HG03521 (cell line): Measurements from ENCODE around the gene PDS5B.

Experiments used
- ATAC-seq: cut with Tn5 transposase; IDR thresholded peaks from one replicate; pipeline ENCODE4 v1.9.1; 2021; ENCODE audit warnings: mild to moderate bottlenecking, moderate library complexity; ENCODE audit not compliant: unreplicated experiment

Gene PDS5B

GRCh38 chr13:32587811-32588170, 1.5 kb downstream of the PDS5B start:
- ATAC-seq = no peak

- no peak for ATAC-seq
Measured at GRCh38 chr13:32588736-32589135, 2.5 kb downstream of the PDS5B start.

- no peak for ATAC-seq
Measured at GRCh38 chr13:32589471-32589870, 3.2 kb downstream of the PDS5B start.

- ATAC-seq = no peak
Measured at GRCh38 chr13:32590266-32590665, 4.0 kb downstream of the PDS5B start.

GRCh38 chr13:32592082-32592481, 5.8 kb downstream of the PDS5B start:
- no peak for ATAC-seq

- no peak for ATAC-seq
Measured at GRCh38 chr13:32594157-32594738, 8.0 kb downstream of the PDS5B start.

- ATAC-seq = no peak
Measured at GRCh38 chr13:32595306-32595705, 9.1 kb downstream of the PDS5B start.

GRCh38 chr13:32600890-32601289, 14.6 kb downstream of the PDS5B start:
- ATAC-seq = no peak

- ATAC-seq = no peak
Measured at GRCh38 chr13:32609428-32609827, 23.2 kb downstream of the PDS5B start.

GRCh38 chr13:32610538-32610937, 24.3 kb downstream of the PDS5B start:
- no peak for ATAC-seq

- ATAC-seq = no peak
Measured at GRCh38 chr13:32610977-32611376, 24.7 kb downstream of the PDS5B start.

- no peak for ATAC-seq
Measured at GRCh38 chr13:32616883-32617511, 30.7 kb downstream of the PDS5B start.

- no peak for ATAC-seq
Measured at GRCh38 chr13:32622827-32623226, 36.6 kb downstream of the PDS5B start.

- no peak for ATAC-seq
Measured at GRCh38 chr13:32624441-32624840, 38.2 kb downstream of the PDS5B start.

- ATAC-seq = no peak
Measured at GRCh38 chr13:32627793-32628192, 41.5 kb downstream of the PDS5B start.

GRCh38 chr13:32629313-32629712, 43.1 kb downstream of the PDS5B start:
- ATAC-seq = no peak

GRCh38 chr13:32629866-32630265, 43.6 kb downstream of the PDS5B start:
- no peak for ATAC-seq

GRCh38 chr13:32632343-32632909, 46.2 kb downstream of the PDS5B start:
- no peak for ATAC-seq

GRCh38 chr13:32636711-32637110, 50.5 kb downstream of the PDS5B start:
- ATAC-seq = no peak

GRCh38 chr13:32638739-32639138, 52.5 kb downstream of the PDS5B start:
- no peak for ATAC-seq

- ATAC-seq = peak; percentile 69
Measured at GRCh38 chr13:32639502-32640105, 53.4 kb downstream of the PDS5B start.

GRCh38 chr13:32642316-32642715, 56.1 kb downstream of the PDS5B start:
- ATAC-seq = no peak
